ENCODE results near the gene OVOL1.

Gene OVOL1

DNA sequence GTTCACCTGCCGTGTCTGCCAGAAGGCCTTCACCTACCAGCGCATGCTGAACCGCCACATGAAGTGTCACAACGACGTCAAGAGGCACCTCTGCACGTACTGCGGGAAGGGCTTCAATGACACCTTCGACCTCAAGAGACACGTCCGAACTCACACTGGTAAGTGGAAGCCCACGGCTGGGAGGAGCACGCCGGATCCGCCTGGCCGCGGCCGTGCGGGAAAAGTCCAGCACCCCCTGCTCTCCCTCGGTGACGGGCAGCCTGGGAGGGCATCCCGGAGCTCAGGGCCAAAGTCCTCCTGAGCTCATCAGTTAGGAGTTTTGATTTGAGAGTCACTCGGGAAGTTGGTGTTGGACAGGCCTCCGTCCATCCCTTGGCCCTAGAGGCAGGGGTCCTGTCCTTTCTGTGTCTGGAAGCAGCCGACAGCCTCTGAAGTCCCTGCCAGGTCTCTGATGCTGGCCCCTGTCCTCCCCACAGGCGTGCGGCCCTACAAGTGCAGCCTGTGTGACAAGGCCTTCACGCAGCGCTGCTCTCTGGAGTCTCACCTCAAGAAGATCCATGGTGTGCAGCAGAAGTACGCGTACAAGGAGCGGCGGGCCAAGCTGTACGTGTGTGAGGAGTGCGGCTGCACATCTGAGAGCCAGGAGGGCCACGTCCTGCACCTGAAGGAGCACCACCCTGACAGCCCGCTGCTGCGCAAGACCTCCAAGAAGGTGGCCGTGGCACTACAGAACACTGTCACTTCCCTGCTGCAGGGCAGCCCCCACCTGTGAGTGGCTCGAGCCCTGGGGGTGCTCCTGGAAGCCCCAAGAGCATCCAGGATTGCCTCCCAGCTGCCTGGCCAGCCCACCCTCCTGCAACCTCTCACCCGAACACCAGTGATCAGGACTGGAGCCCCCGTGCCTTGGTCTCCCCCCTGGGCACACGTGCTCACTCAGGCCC lies 8.0 kb downstream of the OVOL1 start:
- TF ChIP-seq SNAI2 (CRISPR knock-in tag; IDR thresholded peaks at IDR 0.05) (no peak), ARNTL (CRISPR knock-in tag; IDR thresholded peaks at IDR 0.05; ENCODE audit: borderline replicate concordance, low read depth) (no peak), ZFP30 (CRISPR knock-in tag; IDR thresholded peaks at IDR 0.05) (no peak), ESRRG (CRISPR knock-in tag; IDR thresholded peaks at IDR 0.05) (no peak), BACH2 (CRISPR knock-in tag; IDR thresholded peaks at IDR 0.05; ENCODE audit: borderline replicate concordance) (no peak), TCF4 (CRISPR knock-in tag; IDR thresholded peaks at IDR 0.05; ENCODE audit: borderline replicate concordance) (no peak)
- no peak for ATAC-seq

DNA sequence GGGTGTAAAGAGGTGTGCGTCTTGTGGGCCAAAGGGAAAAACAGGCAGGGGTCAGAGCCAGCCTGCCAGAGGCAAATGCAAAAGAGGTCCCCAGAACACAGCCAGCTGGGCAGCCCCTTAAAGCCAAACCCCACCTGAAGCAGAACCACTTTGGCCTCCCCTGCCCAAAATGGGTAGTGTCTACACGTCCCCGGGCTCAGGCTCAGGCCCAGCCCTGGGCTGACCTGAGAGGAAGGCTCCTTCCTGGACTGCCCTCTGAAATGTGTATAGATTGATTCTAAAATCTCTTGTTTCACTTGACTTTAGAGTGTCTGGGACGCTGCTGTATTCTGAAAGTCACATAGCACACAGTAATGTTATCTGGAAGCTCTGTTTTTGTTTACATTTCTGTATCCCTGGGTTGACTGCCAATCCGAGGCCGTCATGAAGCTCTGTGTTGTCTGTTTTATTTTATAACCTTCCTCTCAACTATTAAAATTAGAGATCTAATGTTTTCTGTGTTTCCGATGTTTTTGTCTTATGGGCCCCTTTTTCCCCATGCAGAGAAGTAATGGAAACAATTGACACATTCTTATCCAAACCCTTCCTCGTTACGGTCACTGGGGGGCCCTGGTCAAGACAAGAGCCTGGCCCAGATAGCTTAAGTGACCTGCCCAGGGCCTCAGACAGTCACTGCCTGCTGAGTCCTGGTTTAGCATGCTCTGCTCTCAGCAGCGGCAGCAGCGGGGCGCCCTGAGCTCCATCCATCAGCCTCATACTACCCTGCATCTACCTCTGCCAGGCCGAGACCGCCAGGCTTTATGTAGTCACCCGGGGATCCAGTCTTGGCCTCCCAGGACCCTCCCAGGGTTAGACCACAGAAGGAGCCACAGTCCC lies 10.1 kb downstream of the OVOL1 start:
- TF ChIP-seq TCF4 (CRISPR knock-in tag; IDR thresholded peaks at IDR 0.05; ENCODE audit: borderline replicate concordance) = no peak
- TF ChIP-seq, protein P1, sequence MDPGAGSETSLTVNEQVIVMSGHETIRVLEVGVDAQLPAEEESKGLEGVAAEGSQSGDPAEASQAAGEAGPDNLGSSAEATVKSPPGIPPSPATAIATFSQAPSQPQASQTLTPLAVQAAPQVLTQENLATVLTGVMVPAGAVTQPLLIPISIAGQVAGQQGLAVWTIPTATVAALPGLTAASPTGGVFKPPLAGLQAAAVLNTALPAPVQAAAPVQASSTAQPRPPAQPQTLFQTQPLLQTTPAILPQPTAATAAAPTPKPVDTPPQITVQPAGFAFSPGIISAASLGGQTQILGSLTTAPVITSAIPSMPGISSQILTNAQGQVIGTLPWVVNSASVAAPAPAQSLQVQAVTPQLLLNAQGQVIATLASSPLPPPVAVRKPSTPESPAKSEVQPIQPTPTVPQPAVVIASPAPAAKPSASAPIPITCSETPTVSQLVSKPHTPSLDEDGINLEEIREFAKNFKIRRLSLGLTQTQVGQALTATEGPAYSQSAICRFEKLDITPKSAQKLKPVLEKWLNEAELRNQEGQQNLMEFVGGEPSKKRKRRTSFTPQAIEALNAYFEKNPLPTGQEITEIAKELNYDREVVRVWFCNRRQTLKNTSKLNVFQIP (CRISPR knock-in tag; IDR thresholded peaks at IDR 0.05; ENCODE audit: borderline replicate concordance, low read depth) = no peak
- TF ChIP-seq TOX (CRISPR knock-in tag; IDR thresholded peaks at IDR 0.05; ENCODE audit: borderline replicate concordance) = no peak
- no peak for TF ChIP-seq OSR1 (CRISPR knock-in tag; IDR thresholded peaks at IDR 0.05)
- no peak for TF ChIP-seq SNAI2 (CRISPR knock-in tag; IDR thresholded peaks at IDR 0.05)
- no peak for ATAC-seq

DNA sequence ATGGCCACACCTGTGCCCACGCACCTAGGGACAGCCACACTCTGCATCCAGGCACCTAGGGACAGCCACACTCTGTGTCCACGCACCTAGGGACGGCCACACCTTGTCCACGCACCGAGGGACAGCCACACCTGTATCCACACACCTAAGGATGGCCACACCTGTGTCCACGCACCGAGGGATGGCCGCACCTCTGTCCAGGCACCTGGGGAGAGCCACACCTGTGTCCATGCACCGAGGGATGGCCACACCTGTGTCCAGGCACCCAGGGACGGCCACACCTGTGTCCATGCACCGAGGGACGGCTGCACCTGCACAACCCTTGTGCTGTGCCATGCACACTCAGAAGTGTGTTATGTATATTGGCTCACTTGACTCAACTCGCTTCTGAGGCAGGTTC lies 10.8 kb downstream of the OVOL1 start:
- TF ChIP-seq SNAI2 (CRISPR knock-in tag; IDR thresholded peaks at IDR 0.05) (no peak), ISL1 (CRISPR knock-in tag; IDR thresholded peaks at IDR 0.05) (no peak), PPARA (CRISPR knock-in tag; IDR thresholded peaks at IDR 0.05; ENCODE audit: borderline replicate concordance) (no peak), ZNF8 (CRISPR knock-in tag; IDR thresholded peaks at IDR 0.05) (no peak), BACH2 (CRISPR knock-in tag; IDR thresholded peaks at IDR 0.05; ENCODE audit: borderline replicate concordance) (no peak), ZNF565 (CRISPR knock-in tag; conservative IDR thresholded peaks at IDR 0.05; ENCODE audit: low read depth) (no peak), GLIS3 (CRISPR knock-in tag; IDR thresholded peaks at IDR 0.05) (no peak), RARB (CRISPR knock-in tag; IDR thresholded peaks at IDR 0.05) (no peak), ARNTL (CRISPR knock-in tag; IDR thresholded peaks at IDR 0.05; ENCODE audit: borderline replicate concordance, low read depth) (no peak), CSDC2 (CRISPR knock-in tag; IDR thresholded peaks at IDR 0.05) (no peak)
- TF ChIP-seq, protein P2, sequence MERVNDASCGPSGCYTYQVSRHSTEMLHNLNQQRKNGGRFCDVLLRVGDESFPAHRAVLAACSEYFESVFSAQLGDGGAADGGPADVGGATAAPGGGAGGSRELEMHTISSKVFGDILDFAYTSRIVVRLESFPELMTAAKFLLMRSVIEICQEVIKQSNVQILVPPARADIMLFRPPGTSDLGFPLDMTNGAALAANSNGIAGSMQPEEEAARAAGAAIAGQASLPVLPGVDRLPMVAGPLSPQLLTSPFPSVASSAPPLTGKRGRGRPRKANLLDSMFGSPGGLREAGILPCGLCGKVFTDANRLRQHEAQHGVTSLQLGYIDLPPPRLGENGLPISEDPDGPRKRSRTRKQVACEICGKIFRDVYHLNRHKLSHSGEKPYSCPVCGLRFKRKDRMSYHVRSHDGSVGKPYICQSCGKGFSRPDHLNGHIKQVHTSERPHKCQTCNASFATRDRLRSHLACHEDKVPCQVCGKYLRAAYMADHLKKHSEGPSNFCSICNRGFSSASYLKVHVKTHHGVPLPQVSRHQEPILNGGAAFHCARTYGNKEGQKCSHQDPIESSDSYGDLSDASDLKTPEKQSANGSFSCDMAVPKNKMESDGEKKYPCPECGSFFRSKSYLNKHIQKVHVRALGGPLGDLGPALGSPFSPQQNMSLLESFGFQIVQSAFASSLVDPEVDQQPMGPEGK (CRISPR knock-in tag; IDR thresholded peaks at IDR 0.05; ENCODE audit: borderline replicate concordance) = no peak
- TF ChIP-seq, protein P3, sequence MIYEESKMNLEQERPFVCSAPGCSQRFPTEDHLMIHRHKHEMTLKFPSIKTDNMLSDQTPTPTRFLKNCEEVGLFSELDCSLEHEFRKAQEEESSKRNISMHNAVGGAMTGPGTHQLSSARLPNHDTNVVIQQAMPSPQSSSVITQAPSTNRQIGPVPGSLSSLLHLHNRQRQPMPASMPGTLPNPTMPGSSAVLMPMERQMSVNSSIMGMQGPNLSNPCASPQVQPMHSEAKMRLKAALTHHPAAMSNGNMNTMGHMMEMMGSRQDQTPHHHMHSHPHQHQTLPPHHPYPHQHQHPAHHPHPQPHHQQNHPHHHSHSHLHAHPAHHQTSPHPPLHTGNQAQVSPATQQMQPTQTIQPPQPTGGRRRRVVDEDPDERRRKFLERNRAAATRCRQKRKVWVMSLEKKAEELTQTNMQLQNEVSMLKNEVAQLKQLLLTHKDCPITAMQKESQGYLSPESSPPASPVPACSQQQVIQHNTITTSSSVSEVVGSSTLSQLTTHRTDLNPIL (CRISPR knock-in tag; IDR thresholded peaks at IDR 0.05; ENCODE audit: low read depth) = no peak
- ATAC-seq = no peak

DNA sequence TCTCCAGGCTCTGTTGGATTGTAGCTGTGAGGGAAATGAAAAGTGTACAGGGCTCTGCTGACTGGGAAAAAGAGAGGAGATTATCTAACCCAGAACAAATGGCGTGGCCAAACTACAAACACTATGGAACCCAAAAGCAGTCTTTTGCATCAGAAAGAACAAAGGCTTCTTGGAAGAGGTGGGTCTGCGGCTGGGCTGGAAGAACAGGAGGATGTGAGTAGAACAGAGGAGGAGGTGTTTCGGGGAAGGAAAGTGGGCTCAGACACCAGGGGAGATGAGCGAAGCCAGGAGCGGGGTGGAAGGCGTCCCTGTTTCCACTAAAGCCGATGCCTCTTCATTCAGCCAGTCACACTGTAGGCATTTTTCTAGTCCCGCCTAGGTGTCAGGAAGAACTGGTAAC lies 12.0 kb downstream of the OVOL1 start:
- ATAC-seq = no peak
- TF ChIP-seq PPARA (CRISPR knock-in tag; IDR thresholded peaks at IDR 0.05; ENCODE audit: borderline replicate concordance) (no peak), ESRRG (CRISPR knock-in tag; IDR thresholded peaks at IDR 0.05) (no peak), TOX (CRISPR knock-in tag; IDR thresholded peaks at IDR 0.05; ENCODE audit: borderline replicate concordance) (no peak), ZFP30 (CRISPR knock-in tag; IDR thresholded peaks at IDR 0.05) (no peak), ZNF70 (CRISPR knock-in tag; IDR thresholded peaks at IDR 0.05) (no peak), ZFP3 (CRISPR knock-in tag; IDR thresholded peaks at IDR 0.05) (no peak), ISL1 (CRISPR knock-in tag; IDR thresholded peaks at IDR 0.05) (no peak), OSR1 (CRISPR knock-in tag; IDR thresholded peaks at IDR 0.05) (no peak), CSDC2 (CRISPR knock-in tag; IDR thresholded peaks at IDR 0.05) (no peak), RARB (CRISPR knock-in tag; IDR thresholded peaks at IDR 0.05) (no peak), TCF4 (CRISPR knock-in tag; IDR thresholded peaks at IDR 0.05; ENCODE audit: borderline replicate concordance) (no peak), ZNF8 (CRISPR knock-in tag; IDR thresholded peaks at IDR 0.05) (no peak), SNAI2 (CRISPR knock-in tag; IDR thresholded peaks at IDR 0.05) (no peak)
- TF ChIP-seq, protein P4, sequence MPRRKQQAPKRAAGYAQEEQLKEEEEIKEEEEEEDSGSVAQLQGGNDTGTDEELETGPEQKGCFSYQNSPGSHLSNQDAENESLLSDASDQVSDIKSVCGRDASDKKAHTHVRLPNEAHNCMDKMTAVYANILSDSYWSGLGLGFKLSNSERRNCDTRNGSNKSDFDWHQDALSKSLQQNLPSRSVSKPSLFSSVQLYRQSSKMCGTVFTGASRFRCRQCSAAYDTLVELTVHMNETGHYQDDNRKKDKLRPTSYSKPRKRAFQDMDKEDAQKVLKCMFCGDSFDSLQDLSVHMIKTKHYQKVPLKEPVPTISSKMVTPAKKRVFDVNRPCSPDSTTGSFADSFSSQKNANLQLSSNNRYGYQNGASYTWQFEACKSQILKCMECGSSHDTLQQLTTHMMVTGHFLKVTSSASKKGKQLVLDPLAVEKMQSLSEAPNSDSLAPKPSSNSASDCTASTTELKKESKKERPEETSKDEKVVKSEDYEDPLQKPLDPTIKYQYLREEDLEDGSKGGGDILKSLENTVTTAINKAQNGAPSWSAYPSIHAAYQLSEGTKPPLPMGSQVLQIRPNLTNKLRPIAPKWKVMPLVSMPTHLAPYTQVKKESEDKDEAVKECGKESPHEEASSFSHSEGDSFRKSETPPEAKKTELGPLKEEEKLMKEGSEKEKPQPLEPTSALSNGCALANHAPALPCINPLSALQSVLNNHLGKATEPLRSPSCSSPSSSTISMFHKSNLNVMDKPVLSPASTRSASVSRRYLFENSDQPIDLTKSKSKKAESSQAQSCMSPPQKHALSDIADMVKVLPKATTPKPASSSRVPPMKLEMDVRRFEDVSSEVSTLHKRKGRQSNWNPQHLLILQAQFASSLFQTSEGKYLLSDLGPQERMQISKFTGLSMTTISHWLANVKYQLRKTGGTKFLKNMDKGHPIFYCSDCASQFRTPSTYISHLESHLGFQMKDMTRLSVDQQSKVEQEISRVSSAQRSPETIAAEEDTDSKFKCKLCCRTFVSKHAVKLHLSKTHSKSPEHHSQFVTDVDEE (CRISPR knock-in tag; IDR thresholded peaks at IDR 0.05) = no peak
- TF ChIP-seq, protein P3 (CRISPR knock-in tag; IDR thresholded peaks at IDR 0.05; ENCODE audit: low read depth) = no peak
- TF ChIP-seq, protein P2 (CRISPR knock-in tag; IDR thresholded peaks at IDR 0.05; ENCODE audit: borderline replicate concordance) = no peak
